HepG2 (cell line): ENCODE results near the gene TTC22. TPM values are rescaled to one million over a fixed set of nuclear protein-coding genes. Genes with fewer than 3 reads are reported as not detected.

Experiments used
- AGO1 ChIP-seq: fragments of 200-400 bp; formaldehyde crosslinking; IDR thresholded peaks from 2 replicates; pipeline ENCODE4 v1.6.1; 2017; ENCODE audit warnings: mild to moderate bottlenecking, low read depth, low read length, moderate library complexity; ENCODE audit not compliant: poor library complexity, severe bottlenecking
- AHDC1 ChIP-seq: sonication (generic); formaldehyde crosslinking; IDR thresholded peaks from 2 replicates; pipeline ENCODE4 v1.5.1; 2020; ENCODE audit warnings: mild to moderate bottlenecking, missing genetic modification reagents, borderline replicate concordance
- ELF3 ChIP-seq: IDR thresholded peaks from 2 replicates; pipeline ENCODE4 v1.6.1; 2016; ENCODE audit warnings: missing genetic modification reagents, missing compliant biosample characterization
- GRHL1 ChIP-seq: sonication (generic); formaldehyde crosslinking; conservative IDR thresholded peaks from 2 replicates; pipeline ENCODE4 v1.8.0; 2022; ENCODE audit warnings: missing genetic modification reagents
- MED8 ChIP-seq: sonication (generic); formaldehyde crosslinking; IDR thresholded peaks from 2 replicates; pipeline ENCODE4 v1.8.1; 2023; ENCODE audit warnings: mild to moderate bottlenecking, missing genetic modification reagents; ENCODE audit not compliant: insufficient replicate concordance
- MZF1 ChIP-seq: sonication (generic); formaldehyde crosslinking; IDR thresholded peaks from 2 replicates; pipeline ENCODE4 v1.8.1; 2023; ENCODE audit warnings: mild to moderate bottlenecking, missing genetic modification reagents, borderline replicate concordance
- PLRG1 ChIP-seq: fragments of 450-650 bp; conservative IDR thresholded peaks from 2 replicates; pipeline ENCODE4 v1.6.1; 2016
- PPARG ChIP-seq: conservative IDR thresholded peaks from 2 replicates; pipeline ENCODE4 v1.6.1; 2016; ENCODE audit warnings: missing biosample characterization, missing genetic modification reagents
- PRMT3 ChIP-seq: sonication (generic); formaldehyde crosslinking; IDR thresholded peaks from 2 replicates; pipeline ENCODE4 v1.8.1; 2022; ENCODE audit warnings: low read depth, mild to moderate bottlenecking, moderate library complexity, missing genetic modification reagents, borderline replicate concordance
- RARA ChIP-seq: IDR thresholded peaks from 2 replicates; pipeline ENCODE4 v1.6.1; 2016; ENCODE audit warnings: missing genetic modification reagents, missing compliant biosample characterization
- SRSF9 ChIP-seq: fragments of 200-400 bp; formaldehyde crosslinking; IDR thresholded peaks from 2 replicates; pipeline ENCODE4 v1.6.1; 2018; ENCODE audit warnings: borderline replicate concordance, mild to moderate bottlenecking, low read depth, low read length; ENCODE audit not compliant: insufficient read depth, poor library complexity, severe bottlenecking
- TBX2 ChIP-seq: sonication (generic); formaldehyde crosslinking; IDR thresholded peaks from 2 replicates; pipeline ENCODE4 v1.5.0; 2020; ENCODE audit warnings: missing genetic modification reagents, mild to moderate bottlenecking, borderline replicate concordance
- ZBTB1 ChIP-seq: sonication (generic); formaldehyde crosslinking; IDR thresholded peaks from 2 replicates; pipeline ENCODE4 v1.4.0; 2020; ENCODE audit warnings: missing genetic modification reagents, borderline replicate concordance
- ZNF275 ChIP-seq: sonication (generic); formaldehyde crosslinking; IDR thresholded peaks from 2 replicates; pipeline ENCODE4 v1.8.0; 2022; ENCODE audit warnings: missing genetic modification reagents, mild to moderate bottlenecking, inconsistent platforms, borderline replicate concordance
- ZNF615 ChIP-seq: sonication (generic); formaldehyde crosslinking; IDR thresholded peaks from 2 replicates; pipeline ENCODE4 v1.5.0; 2020; ENCODE audit warnings: mild to moderate bottlenecking, missing genetic modification reagents, borderline replicate concordance
- polyA plus RNA-seq, 8 experiments: library from polyadenylated mRNA; depleted of rRNA in 3 of 8; stranded (reverse) in 7 of 8; unstranded in 1 of 8; fragments of >200 nt; fragmentation: Illumina TruSeq in 4 of 8; extraction: Trizol in 4 of 8; gene quantifications; 2 replicates each; pipeline versions ENCODE4 v1.2.1 to v1.2.3, GENCODE V29; 2011 to 2016; ENCODE audit warnings: low read depth in 4 of 8, missing spikeins in 1 of 8, mixed read lengths in 1 of 8; ENCODE audit not compliant: insufficient read depth in 1 of 8
- total RNA-seq, 5 experiments: library from RNA; depleted of rRNA; stranded (reverse); fragments of >200 nt; fragmentation: Illumina TruSeq; extraction: Trizol; gene quantifications; 2 replicates each; pipeline ENCODE4 v1.2.3, GENCODE V29; 2016; ENCODE audit warnings: low read depth in 1 of 5
- TF ChIP-seq, protein P1 (sequence below): sonication (generic); formaldehyde crosslinking; IDR thresholded peaks from 2 replicates; pipeline ENCODE4 v1.5.0; 2020; ENCODE audit warnings: mild to moderate bottlenecking, missing genetic modification reagents, moderate library complexity

The TTC22 gene
- total and polyA plus RNA-seq, 2 of the 13 experiments (the other 11 are each of a cell fraction or from before 2014, with no cell fraction given), result not detected

GRCh38 chr1:54810153-54810942, 9.2 kb upstream of the TTC22 start (continued):
- TF ChIP-seq AHDC1 (CRISPR knock-in tag) (no peak), ZNF275 (no peak), PRMT3 (CRISPR knock-in tag) (no peak), MED8 (CRISPR knock-in tag) (no peak), TBX2 (CRISPR knock-in tag) (no peak), RARA (CRISPR knock-in tag) (0 out of 2 replicates have a peak, but pooled peaks have one; percentile 25), AGO1 (no peak), ZBTB1 (CRISPR knock-in tag) (no peak), PPARG (CRISPR knock-in tag) (no peak), MZF1 (CRISPR knock-in tag) (no peak), SRSF9 (no peak), ELF3 (CRISPR knock-in tag) (0 out of 2 replicates have a peak, but pooled peaks have one; percentile 17), ZNF615 (no peak), GRHL1 (CRISPR knock-in tag) (no peak), PLRG1 (no peak)
- TF ChIP-seq, protein P1, sequence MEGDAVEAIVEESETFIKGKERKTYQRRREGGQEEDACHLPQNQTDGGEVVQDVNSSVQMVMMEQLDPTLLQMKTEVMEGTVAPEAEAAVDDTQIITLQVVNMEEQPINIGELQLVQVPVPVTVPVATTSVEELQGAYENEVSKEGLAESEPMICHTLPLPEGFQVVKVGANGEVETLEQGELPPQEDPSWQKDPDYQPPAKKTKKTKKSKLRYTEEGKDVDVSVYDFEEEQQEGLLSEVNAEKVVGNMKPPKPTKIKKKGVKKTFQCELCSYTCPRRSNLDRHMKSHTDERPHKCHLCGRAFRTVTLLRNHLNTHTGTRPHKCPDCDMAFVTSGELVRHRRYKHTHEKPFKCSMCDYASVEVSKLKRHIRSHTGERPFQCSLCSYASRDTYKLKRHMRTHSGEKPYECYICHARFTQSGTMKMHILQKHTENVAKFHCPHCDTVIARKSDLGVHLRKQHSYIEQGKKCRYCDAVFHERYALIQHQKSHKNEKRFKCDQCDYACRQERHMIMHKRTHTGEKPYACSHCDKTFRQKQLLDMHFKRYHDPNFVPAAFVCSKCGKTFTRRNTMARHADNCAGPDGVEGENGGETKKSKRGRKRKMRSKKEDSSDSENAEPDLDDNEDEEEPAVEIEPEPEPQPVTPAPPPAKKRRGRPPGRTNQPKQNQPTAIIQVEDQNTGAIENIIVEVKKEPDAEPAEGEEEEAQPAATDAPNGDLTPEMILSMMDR (CRISPR knock-in tag), result peak; percentile 97
